GM19035 (cell line): Measurements from ENCODE around the gene KIAA0319L.

Experiments used
- ATAC-seq: cut with Tn5 transposase; IDR thresholded peaks from one replicate; pipeline ENCODE4 v1.9.1; 2021; ENCODE audit not compliant: unreplicated experiment

KIAA0319L gene

GRCh38 chr1:35564037-35564883 lies 7.1 kb upstream of the KIAA0319L start:
- no peak for ATAC-seq

- ATAC-seq: no peak
Measured at GRCh38 chr1:35563166-35563565, 6.0 kb upstream of the KIAA0319L start.

GRCh38 chr1:35561972-35562680 lies 4.9 kb upstream of the KIAA0319L start:
- ATAC-seq: no peak

GRCh38 chr1:35561297-35561971 lies 4.2 kb upstream of the KIAA0319L start:
- no peak for ATAC-seq

- no peak for ATAC-seq
Measured at GRCh38 chr1:35560256-35561225, 3.3 kb upstream of the KIAA0319L start.

GRCh38 chr1:35559317-35559944 lies 2.2 kb upstream of the KIAA0319L start:
- ATAC-seq: no peak

GRCh38 chr1:35558374-35559316 lies 1.4 kb upstream of the KIAA0319L start:
- no peak for ATAC-seq

GRCh38 chr1:35557611-35558373 lies 589 bp upstream of the KIAA0319L start, which contains the start of gene NCDN:
Gene NCDN, plus strand, starts transcription at chr1:35557799. Its CDS starts 392 bp downstream, at chr1:35558191.
- peak; percentile 86 for ATAC-seq

- ATAC-seq: no peak
Measured at GRCh38 chr1:35556484-35557117, 602 bp downstream of the KIAA0319L start.

- no peak for ATAC-seq
Measured at GRCh38 chr1:35555601-35556477, 1.4 kb downstream of the KIAA0319L start.

GRCh38 chr1:35555212-35555584 lies 2.0 kb downstream of the KIAA0319L start:
- no peak for ATAC-seq

- no peak for ATAC-seq
Measured at GRCh38 chr1:35554266-35555211, 2.7 kb downstream of the KIAA0319L start.

- ATAC-seq: no peak
Measured at GRCh38 chr1:35553851-35554250, 3.4 kb downstream of the KIAA0319L start.

GRCh38 chr1:35546614-35547013 lies 10.6 kb downstream of the KIAA0319L start:
- ATAC-seq: no peak

- ATAC-seq: no peak
Measured at GRCh38 chr1:35544976-35545375, 12.2 kb downstream of the KIAA0319L start.

- ATAC-seq: no peak
Measured at GRCh38 chr1:35539824-35540261, 17.4 kb downstream of the KIAA0319L start.
